Right lobe of liver (tissue), 6 donors: ENCODE data around the gene RTN3. TPM values are rescaled to one million over a fixed set of nuclear protein-coding genes. Genes with fewer than 3 reads are reported as not detected.
"Not testable (repeated sequence)": the region's sequence is repeated elsewhere in the genome, so short reads cannot be mapped to it uniquely, and the experiment has no call there.

Experiments used
- ATAC-seq, 4 donors: fragments of 200-7000 bp; cut with Tn5 transposase; one replicate each; pipeline ENCODE4 v1.9.1; 2020; ENCODE audit warnings: mild to moderate bottlenecking in 4 of 4, moderate library complexity in 4 of 4
- DNase-seq, 3 donors: peaks; one replicate each; pipeline ENCODE4 v3.0.0-alpha.2; 2020
- H3K27ac ChIP-seq, 3 donors: fragments of 200-600 bp; one replicate each; pipeline ENCODE4 v1.8.0; 2022
- H3K27me3 ChIP-seq, 2 donors: fragments of 200-600 bp; one replicate each; pipeline ENCODE4 v1.8.0; 2022
- H3K36me3 ChIP-seq, 4 donors: fragments of 200-600 bp; sonication (generic) in 1 of 4; one replicate each; pipeline versions ENCODE4 v1.5.1 to v1.8.0; 2017 to 2022; ENCODE audit warnings: control low read depth in 1 of 4
- H3K4me1 ChIP-seq, 4 donors: fragments of 200-600 bp; sonication (generic) in 1 of 4; one replicate each; pipeline versions ENCODE4 v1.5.1 to v1.8.0; 2017 to 2022; ENCODE audit warnings: control low read depth in 1 of 4
- H3K4me3 ChIP-seq, 3 donors: fragments of 200-600 bp; one replicate each; pipeline ENCODE4 v1.8.0; 2022
- H3K9me3 ChIP-seq, 4 donors: fragments of 200-600 bp; sonication (generic) in 1 of 4; one replicate each; pipeline versions ENCODE4 v1.5.1 to v1.8.0; 2017 to 2022; ENCODE audit warnings: control low read depth in 1 of 4
- CTCF ChIP-seq, 4 donors: fragments of 200-600 bp in 3 of 4; fragments of 450-650 bp in 1 of 4; IDR thresholded peaks; one replicate each; pipeline versions ENCODE4 v1.5.1 to v1.8.0; 2016 to 2022; ENCODE audit warnings: antibody characterized with exemption in 4 of 4, mild to moderate bottlenecking in 2 of 4
- POLR2A ChIP-seq: fragments of 450-650 bp; IDR thresholded peaks from one replicate; pipeline ENCODE4 v1.6.1; 2017; ENCODE audit warnings: antibody characterized with exemption, mild to moderate bottlenecking
- WGBS: methylation state at CpG from one replicate; pipeline ENCODE4 v1.1.6; 2018; ENCODE audit warnings: low coverage, low lambda C conversion rate; ENCODE audit not compliant: insufficient coverage; ENCODE audit errors: missing lambda C conversion rate; 5-methylcytosine and 5-hydroxymethylcytosine counted together
- intact Hi-C, 2 donors: fragments of 100-400 bp; cut with DNase I; formaldehyde crosslinking; loops; one replicate each; pipeline versions ENCODE4 v1.11.2 to v1.14.1; 2022
- total RNA-seq, 6 experiments: library from RNA; depleted of rRNA in 2 of 6; stranded (reverse); fragments of >200 nt in 2 of 6; fragmentation: NEBNext Ultra II Directional in 3 of 6; extraction: Animal tissue kit (Norgen Biotek cat#: 25700) in 3 of 6; gene quantifications; one replicate each; pipeline versions ENCODE4 v1.1.0 to v1.2.4, GENCODE V29; 2016 to 2023
- donor health status: DM: no; HTN: yes; CAD: no.
- donor health status: DM: no; HTN: no; CAD: no.
- donor health status: DM: no; HTN: no; CAD: no.
- donor health status: DM: no; HTN: yes; CAD: no.
- donor health status: DM: no; HTN: yes; CAD: no.

RTN3 gene
- total RNA-seq, 6 experiments from 2014 or later: 47.3 to 70.5 (median 52.9) TPM

GRCh38 chr11:63769714-63770455, 88.6 kb downstream of the RTN3 start:
- no peak for ATAC-seq
- H3K4me3 ChIP-seq: peak overlapping the region; percentile 64 to 83 (median 64)
- DNase-seq: peak in 2 of 3 donors; percentile 19 to 23
- no peaks in the 10 kb centered on the region for H3K27me3 ChIP-seq
- H3K36me3 ChIP-seq: no peaks in the 10 kb centered on the region
- H3K27ac ChIP-seq: peak overlapping the region in 2 of 3 donors; percentile 38 to 67
- WGBS: 34% methylated on average over 7 of the region's 35 CpGs
- intact Hi-C loops: loop anchor here (10.0 kb wide), 2 partner anchors 155 to 175 kb away; no protein-coding TSS in a partner anchor
- TF ChIP-seq CTCF (IDR thresholded peaks at IDR 0.05) (no peak), POLR2A (no peak)
- H3K4me1 ChIP-seq: peaks cover 0 to 20% (median 9%) of the 10 kb centered on the region in 4 donors
- H3K9me3 ChIP-seq: no peaks in the 10 kb centered on the region

- H3K4me1 ChIP-seq: peaks cover 0 to 16% (median 7%) of the 10 kb centered on the region in 4 donors
- H3K36me3 ChIP-seq: no peaks in the 10 kb centered on the region
- intact Hi-C loops: loop anchor here in 1 of 2 donors (10.0 kb wide), 1 partner anchor 154 kb away; no protein-coding TSS in a partner anchor
- H3K9me3 ChIP-seq: no peaks in the 10 kb centered on the region
- H3K4me3 ChIP-seq: no peak overlapping the region
- no peak for ATAC-seq
- no peak overlapping the region for H3K27ac ChIP-seq
- TF ChIP-seq POLR2A (no peak), CTCF (IDR thresholded peaks at IDR 0.05) (no peak)
- DNase-seq: no peak
- no peaks in the 10 kb centered on the region for H3K27me3 ChIP-seq
- WGBS: 84% methylated on average over 5 of the region's 7 CpGs
These were observed 89.5 kb downstream of the RTN3 start for GRCh38 chr11:63770763-63771162.

- not testable (repeated sequence) for H3K9me3 ChIP-seq, H3K36me3 ChIP-seq, DNase-seq, H3K4me3 ChIP-seq, H3K4me1 ChIP-seq, ATAC-seq, H3K27ac ChIP-seq, H3K27me3 ChIP-seq
- intact Hi-C loops: loop anchor here in 1 of 2 donors (10.0 kb wide), 1 partner anchor 153 kb away; no protein-coding TSS in a partner anchor
- WGBS: 87% methylated on average over 2 of the region's 2 CpGs
These were observed 90.5 kb downstream of the RTN3 start for GRCh38 chr11:63771741-63772318.

- ATAC-seq (no peak), DNase-seq (no peak)
- intact Hi-C loops: loop anchor here in 1 of 2 donors (10.0 kb wide), 1 partner anchor 150 kb away; no protein-coding TSS in a partner anchor
- no peaks in the 10 kb centered on the region for H3K4me1 ChIP-seq
- H3K4me3 ChIP-seq: no peak overlapping the region
- TF ChIP-seq POLR2A: no peak
- TF ChIP-seq CTCF (IDR thresholded peaks at IDR 0.05): no peak
- 93% methylated on average over 3 of the region's 3 CpGs for WGBS
- no peak overlapping the region for H3K27ac ChIP-seq
- H3K36me3 ChIP-seq: no peaks in the 10 kb centered on the region
- H3K9me3 ChIP-seq: no peaks in the 10 kb centered on the region
- H3K27me3 ChIP-seq: no peaks in the 10 kb centered on the region
These were observed 93.9 kb downstream of the RTN3 start for GRCh38 chr11:63775191-63775590.

- Histone ChIP-seq H3K9me3 (no peaks in the 10 kb centered on the region), H3K27ac (no peak overlapping the region), H3K36me3 (no peaks in the 10 kb centered on the region), H3K4me3 (no peak overlapping the region), H3K27me3 (no peaks in the 10 kb centered on the region), H3K4me1 (no peaks in the 10 kb centered on the region)
- 52% methylated on average over 2 of the region's 2 CpGs for WGBS
- DNase-seq (no peak), ATAC-seq (peak in 1 of 4 donors; percentile 6)
- no peak for TF ChIP-seq CTCF (IDR thresholded peaks at IDR 0.05)
- TF ChIP-seq POLR2A: no peak
- intact Hi-C loops: loop anchor here in 1 of 2 donors (10.0 kb wide), 1 partner anchor 146 kb away; no protein-coding TSS in a partner anchor
These were observed 97.7 kb downstream of the RTN3 start for GRCh38 chr11:63779039-63779438.
